ENCODE results near the gene FIGN.

The FIGN gene

DNA sequence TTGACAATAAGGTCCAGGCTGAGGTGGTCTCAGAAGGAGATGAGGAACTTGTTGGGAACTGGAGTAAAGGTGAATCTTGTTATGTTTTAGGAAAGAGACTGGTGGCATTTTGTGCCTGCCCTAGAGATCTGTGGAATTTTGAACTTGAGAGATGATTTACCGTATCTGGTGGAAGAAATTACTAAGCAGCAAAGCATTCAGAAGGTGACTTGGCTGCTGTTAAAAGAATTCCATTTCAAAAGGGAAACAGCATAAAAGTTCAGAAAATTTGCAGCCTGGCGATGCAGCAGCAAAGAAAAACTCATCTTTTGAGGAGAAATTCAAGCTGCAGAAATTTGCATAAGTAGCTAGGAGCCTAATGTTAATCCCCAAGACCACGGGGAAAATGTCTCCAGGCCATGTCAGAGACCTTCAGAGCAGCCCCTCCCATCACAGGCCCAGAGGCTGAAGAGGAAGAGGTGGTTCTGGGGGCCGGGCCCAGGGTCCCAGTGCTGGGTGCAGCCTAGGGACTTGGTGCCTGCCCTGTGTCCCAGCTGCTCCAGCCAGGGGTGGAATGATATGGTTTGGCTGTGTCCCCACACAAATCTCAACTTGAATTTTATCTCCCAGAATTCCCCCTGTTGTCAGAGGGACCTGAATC lies 73.5 kb downstream of the FIGN start:
- DNase-seq (ENCODE audit: low read depth), result no peak

DNA sequence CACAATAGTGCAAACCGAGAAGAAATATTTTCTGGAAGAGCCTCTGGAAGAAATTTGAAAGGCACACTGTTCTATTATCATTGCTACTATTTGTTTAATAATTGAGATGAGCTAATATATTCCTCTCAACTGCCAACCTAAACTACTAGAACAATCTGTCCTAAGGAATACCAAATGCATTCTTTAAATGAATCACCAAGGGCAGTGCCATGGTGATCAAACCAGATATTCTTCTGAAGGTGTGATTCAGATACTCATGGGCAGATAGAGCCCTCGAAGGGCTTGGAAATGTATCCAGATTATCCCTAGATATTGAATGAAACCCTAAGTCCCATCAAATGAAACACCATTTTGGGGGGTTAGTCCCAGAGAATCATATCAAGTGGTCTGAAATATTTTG lies 76.6 kb downstream of the FIGN start:
- DNase-seq (ENCODE audit: low read depth), result no peak

DNA sequence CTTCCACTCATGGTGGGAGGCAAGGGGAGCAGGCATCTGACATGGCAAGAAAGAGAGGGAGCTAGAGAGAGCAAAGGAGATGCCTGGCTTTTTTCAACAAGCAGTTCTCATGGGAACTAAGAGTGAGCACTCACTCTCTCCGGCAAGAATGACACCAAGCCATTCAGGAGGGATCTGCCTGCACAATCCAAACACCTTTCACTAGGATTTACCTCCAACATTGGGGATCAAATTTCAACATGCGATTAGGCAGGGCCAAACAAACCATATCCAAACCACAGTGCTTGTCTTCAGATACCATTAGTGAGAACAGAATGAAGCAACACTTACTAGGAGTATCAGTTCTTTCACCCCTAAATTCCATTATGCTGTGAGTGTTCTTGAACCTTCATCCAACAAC lies 77.3 kb downstream of the FIGN start:
- DNase-seq (ENCODE audit: low read depth), result no peak

DNA sequence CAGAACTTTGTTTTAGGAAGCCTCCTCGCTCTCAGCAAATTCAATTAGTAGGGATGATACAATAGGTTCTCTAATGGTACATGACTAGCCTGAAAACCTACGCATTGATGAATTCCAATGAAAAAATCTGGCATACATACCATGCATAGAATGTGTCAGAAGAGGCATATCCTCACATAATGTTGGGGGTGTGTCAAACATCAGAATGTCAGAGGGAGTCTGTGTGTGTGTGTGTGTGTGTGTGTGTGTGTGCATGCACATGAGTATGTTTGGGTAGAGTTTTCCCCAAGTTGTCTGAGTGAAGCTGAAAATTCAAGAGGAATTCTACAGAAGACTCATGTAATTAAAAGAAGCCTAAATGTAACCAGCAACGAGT lies 78.5 kb downstream of the FIGN start:
- no peak for DNase-seq (ENCODE audit: low read depth)

DNA sequence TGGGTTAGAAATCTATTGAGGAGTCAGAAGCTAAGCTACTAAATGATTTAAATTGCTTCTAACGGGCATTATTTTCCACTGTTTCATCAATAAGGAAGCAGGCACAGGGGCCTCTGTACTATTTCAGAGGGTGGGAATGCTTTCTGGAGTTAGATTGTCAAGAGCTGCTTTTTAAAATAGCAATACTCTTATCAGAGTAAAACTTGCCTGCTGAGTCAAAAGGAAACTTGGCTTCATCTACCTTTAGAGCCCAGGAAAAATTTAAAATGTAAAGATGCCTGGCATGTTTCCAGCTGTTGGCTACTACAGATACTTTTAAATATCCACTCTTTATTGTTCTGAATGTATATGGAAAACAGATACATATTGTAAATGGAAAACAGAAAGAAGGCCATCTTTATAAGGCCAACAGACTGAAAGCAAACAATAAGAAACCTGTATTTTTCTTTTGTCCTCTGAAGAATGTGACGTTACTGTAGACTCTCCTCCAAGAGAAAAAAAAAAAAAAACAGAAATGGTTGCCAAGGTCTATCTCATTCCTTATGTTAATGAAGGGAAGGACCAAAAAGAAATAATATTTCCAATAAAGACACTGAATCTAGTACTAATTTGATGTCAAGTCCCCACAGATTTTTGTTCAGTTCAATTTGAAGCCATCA lies 79.1 kb downstream of the FIGN start:
- no peak for DNase-seq (ENCODE audit: low read depth)

DNA sequence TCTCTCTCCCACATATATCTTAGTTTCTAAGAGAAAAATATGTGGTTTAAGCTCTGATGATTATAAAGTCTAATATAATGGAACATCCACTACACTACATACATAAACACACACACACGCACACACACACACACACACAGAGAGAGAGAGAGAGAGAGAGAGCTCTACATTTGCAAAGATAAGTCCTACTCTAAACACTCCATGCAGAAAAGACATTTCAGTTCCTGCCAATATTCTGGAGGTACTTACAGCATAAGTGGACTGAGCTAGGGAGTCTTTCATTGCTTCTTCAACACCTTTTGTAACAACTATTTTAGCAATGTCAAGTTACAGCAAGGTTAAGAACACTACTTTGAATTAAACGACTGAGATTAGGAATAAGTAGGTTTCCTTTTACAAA lies 80.1 kb downstream of the FIGN start:
- no peak for DNase-seq (ENCODE audit: low read depth)

DNA sequence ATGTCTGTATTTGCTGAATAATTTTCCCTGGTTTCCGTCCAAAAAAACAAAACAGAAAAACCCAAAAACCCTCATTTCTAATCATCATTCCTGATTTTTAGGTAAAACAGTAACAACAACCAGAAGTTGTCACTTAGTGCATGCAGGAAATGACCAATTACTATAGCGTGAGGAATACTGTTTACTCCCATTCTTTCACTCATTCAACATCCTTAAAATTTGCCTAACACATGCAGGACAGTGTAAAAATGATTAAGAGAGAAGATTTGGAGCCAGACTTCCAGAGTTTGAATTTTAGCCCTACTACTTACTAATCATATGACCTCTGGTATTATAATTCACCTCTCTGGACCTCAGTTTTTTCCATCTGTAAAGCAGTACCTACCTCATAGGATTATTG lies 83.1 kb downstream of the FIGN start:
- DNase-seq (ENCODE audit: low read depth), result no peak

DNA sequence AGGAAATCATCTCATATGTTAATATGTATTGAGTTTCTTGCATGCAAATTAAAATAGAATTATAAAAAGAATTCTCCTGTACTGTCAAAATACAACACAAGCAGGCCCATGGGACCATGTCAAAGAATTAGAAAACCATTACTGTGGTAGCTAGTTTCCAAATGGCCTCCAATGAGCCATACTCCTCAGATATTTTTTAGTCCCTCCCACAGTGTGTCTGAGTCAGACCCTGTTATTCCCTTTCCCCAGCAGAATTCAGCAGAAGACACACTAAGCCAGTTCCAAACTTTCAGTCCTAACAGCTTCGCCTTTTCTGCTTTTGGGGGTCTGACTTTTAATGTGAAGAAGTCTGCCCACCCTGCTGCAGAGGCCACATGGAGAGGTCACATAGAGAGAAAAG lies 86.7 kb downstream of the FIGN start:
- no peak for DNase-seq (ENCODE audit: low read depth)

DNA sequence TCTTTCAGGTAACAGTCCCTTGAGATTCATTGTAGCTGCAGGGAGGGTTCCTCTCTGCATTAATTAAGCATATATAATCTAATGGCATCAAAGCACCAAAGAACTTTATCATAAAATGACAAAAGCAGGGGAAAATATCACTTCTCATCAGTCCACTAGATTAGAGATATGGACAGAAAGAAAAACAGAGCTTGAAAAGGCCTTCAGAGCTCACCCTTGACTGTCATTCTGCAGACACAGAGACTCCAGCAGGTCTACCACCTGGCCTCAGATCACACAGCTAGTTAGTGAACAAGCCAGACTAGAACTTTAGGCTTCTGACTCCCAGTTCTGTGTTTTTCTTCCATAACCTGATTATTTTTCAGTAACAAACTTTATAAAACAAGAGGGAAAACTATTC lies 88.5 kb downstream of the FIGN start:
- DNase-seq (ENCODE audit: low read depth), result no peak

DNA sequence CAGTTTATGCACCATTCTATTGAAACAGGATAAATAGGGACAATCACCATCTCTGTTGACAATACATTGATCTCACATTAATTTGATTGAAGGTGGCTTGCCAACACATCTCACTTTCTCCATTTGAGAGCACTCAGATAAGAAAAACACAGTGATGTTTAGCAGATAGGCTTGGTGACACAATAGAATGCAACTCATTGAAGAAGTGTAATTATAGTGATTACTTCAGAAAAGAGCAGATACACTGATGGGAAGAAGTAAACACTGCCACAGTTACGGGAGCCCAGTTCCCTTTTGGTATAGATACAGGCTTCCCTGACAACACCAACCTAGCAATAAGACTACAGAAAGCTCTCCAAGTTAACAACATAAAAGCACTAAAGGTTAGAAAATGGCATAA lies 89.1 kb downstream of the FIGN start:
- DNase-seq (ENCODE audit: low read depth), result no peak

DNA sequence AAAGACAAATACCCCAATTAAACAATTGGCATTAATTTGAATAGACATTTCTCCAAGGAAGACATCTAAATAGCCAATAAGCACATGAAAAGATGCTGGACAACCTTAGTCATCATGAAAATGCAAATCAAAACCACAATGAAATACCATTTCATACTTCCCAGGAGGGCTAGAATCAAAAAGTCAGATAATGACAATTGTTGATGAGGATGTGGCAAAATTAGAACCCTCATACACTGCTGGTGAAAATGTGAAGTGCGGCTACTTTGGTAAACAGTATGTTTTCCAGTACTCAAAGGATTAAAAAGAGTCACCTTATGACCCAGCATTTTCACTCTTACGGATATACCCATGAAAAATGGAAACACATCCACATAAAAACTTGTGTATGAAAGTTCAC lies 91.6 kb downstream of the FIGN start:
- no peak for DNase-seq (ENCODE audit: low read depth)

DNA sequence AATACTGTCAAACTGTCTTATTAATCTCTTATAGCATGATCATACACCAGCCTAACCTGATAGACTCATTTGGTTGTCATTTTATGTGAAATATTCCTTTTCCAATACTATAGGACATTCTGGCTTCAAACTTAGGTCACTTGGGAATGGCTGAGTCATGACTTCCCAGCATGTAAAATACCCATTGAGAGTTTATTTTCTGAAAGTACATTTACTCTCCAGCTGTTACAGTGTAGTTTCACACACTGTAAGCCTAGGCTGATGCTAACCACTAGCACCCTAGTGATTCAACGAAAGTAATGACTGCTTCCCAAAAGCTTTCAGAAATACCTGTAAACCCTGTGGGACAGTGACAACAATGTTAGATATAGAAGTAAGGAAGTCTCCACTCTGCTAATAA lies 93.8 kb downstream of the FIGN start:
- no peak for DNase-seq (ENCODE audit: low read depth)

DNA sequence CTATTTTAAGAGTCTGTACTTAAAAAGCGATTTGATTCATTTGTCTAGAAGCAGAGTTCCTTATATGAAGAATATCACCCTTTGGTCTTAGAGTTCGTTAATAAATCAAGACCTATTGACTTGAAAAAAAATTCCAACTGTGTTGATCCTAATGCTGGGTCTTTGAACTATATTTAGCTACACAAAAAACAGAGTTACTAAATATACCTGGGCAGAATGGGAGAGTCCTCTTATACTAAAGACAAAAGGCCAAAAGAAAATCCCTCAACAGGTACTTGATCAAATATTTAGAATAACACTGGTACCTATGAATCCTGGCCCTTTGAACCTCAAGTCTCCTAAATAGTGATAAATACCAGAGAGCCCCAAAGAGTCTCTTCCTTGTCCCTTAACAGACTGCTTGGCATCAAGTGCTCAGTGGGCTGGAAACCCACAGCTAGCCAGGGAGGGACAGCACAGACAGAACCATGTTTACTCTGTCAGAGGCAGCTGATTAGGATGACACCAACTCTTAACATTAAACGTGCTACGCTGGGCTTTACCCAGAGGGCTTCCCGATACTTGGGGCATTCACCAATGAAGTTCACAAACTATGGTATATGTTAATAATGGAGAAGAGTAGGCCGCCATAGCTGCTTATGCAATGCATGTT lies 95.1 kb downstream of the FIGN start:
- DNase-seq (ENCODE audit: low read depth), result no peak

DNA sequence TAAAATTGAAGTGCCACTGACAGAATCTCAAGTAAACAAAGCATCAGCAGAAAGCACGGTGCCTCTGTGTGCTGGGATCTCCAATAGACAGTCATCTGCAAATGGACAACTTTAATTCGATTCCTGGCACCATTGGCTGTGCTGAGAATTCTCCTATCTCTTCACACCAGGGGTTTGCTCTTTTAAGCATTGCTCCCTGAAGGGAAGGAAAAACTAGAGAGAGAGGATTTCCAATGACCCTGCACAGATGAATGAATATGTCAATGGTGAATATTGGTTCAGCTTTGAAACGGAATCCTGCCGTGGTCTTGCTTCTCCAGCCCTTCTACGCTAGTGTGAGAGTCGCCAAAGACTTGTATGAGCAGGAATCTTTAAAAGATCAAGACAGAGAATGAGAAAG lies 97.9 kb downstream of the FIGN start:
- DNase-seq (ENCODE audit: low read depth), result no peak

DNA sequence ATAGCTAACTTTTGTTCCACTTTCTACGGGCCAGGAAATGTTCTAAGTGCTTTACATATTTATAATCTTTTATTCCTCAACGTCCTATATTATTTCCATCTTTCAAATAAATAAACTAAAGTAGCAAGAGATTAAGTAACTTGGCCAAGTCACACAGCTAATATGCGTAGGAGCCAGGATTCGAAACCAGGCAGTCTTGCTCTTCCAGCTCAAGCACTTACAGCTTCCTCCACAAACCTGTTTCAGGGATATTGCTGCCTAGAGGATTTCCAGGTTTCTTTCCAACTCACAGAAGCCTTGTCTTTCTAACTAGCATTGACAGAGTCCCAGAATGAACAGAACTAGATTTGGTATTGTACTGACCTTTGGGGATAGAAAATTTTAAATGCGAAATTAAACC lies 102.5 kb downstream of the FIGN start:
- no peak for DNase-seq (ENCODE audit: low read depth)

DNA sequence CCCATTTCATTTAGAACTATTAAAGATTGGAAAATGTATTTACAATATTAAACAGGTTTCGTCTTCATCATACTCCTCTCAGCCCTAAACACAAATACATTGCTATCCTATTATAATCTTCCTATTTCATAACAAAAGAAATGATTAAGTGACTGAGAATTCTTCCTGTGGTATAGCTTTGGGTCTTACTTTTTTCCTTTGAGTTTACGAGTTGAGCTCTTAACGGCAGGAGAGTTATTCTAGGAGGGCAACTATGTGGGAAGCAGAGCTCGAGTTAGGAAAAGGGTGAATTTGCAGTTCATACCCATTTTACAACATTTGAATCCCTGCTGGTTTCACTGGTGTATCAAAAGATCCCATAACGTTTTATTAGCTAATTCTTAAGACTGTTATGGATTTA lies 105.0 kb downstream of the FIGN start:
- DNase-seq (ENCODE audit: low read depth), result no peak

DNA sequence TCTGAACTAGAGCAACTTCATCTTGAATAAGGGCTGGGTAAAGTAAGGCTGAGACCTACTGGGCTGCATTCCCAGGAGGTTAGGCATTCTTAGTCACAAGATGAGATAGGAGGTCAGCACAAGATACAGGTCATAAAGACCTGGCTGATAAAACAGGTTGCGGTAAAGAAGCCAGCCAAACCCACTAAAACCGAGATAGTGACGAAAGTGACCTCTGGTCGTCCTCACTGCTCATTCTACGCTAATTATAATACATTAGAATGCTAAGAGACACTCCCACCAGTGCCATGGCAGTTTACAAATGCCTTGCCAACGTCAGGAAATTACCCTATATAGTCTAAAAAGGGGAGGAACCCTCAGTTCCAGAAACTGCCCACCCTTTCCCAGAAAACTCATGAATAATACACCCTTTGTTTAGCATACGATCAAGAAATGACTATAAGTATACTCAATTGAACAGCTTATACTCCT lies 109.1 kb downstream of the FIGN start:
- DNase-seq (ENCODE audit: low read depth), result no peak

DNA sequence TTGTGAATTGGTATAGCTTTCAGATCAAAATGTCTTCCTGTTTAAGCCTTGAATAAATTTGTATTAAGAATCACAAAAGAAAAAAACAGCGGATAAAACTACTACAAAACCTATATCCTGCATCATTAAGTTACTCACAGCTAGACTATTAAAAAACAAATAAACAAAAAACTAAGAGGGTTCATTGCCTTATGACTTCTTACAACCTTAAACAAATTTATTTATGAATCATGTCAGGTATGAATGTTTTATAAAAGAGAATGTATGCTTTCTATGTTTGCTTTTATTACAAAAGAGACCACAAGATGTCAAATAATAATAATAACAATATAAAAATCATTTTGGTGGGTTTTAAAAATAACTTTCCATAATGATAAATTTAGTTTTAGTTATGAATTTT lies 109.6 kb downstream of the FIGN start:
- no peak for DNase-seq (ENCODE audit: low read depth)

DNA sequence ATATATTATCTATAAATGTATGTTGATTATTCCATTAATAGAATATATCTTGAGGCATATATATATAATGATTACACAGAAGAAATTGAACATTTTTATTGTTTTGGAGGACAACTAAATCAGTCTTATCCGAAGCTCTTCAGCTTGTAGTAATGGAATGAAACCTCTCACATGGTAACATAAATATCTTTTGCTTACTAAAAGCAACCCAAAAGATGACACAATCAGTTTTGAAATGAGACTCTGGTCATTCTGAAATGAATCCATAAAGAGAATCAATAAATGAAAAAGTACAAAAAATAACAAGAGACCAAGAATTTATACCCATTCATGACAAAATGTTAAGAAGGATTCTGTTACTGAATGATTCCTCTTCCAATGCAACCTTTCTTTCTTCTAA lies 110.2 kb downstream of the FIGN start:
- DNase-seq (ENCODE audit: low read depth), result no peak

DNA sequence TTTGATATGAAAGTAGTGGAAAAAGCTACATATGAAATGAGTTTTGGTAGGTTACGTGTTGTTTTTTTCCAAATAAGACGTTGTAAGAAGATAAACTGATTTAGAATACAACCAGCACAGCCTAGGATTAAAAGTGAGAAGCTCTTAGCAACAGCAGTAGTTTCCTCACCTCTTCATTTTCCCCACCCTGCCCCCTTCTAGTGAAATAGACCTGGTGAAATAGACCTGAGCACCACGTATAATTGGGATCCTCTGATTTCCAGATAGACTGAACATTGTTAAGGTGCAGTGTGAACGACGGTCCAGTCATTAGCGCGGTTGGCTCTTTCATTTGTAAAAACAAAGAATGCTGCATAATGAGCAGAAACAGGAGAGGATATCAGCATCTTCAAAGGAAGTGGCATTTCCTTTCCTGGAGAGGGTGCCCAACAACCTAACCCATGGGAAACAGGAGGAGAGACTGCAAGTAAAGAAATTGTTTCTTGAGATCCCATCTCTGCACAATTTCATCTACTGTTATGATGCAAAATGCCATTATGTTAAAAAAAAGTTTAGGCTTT lies 114.3 kb downstream of the FIGN start:
- DNase-seq (ENCODE audit: low read depth), result no peak

DNA sequence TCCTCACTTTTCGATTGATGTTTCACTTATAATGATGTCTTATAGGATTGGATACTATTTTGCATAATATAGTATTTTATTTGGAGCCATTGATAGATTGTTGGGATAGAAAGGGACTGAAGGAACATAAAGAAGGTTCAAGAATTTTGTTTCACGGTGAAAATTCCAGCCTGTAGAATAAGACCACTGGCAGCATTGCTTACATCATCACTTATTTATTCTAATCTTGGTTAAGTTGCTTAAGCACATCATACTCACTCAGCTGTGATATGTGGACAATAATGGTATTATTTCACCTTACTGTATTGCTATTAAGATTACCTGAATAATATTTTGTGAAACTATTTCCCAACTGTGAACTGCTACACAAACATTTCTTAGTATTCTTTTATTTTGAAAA lies 118.3 kb downstream of the FIGN start:
- no peak for DNase-seq (ENCODE audit: low read depth)

DNA sequence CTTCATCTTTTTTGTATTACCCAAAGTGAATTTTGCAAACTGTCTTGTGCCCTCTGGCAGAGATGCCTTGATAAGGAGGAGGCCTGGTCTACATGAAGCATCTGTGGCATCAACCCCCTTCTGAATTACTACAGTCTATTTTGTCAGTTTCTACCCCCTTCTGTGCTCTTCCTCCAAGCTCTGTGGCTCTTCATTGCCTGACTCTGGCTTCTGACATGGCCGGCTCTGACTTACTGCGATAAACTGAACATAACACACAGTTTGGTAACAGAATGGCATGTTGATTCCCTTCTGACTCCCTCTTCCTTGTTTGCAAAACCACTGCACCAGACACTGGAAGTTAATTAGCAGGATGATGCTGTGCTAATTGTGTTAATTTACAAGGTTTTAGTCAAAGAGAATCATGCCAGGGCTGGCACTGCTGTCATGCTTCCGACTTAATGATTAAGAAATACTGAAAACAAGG lies 122.5 kb downstream of the FIGN start:
- DNase-seq (ENCODE audit: low read depth), result no peak

DNA sequence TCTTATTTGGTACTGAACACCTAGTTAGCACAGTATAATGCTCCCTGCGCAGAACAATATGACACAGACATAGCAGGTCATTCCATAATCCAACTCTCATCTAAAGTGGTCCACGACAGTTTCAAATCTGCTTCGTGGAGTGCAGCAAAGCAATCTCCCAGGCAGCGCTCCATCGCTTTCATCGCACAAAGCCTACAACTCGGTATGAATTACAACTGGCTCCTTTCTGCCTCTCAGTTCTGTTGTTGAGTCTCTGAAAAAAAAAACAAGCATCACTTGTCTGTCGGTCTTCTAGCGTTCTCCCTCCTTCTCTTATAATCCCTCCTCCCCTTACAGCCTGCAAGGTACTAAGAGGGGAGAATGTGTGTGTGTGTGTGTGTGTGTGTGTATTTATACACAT lies 123.5 kb downstream of the FIGN start:
- no peak for DNase-seq (ENCODE audit: low read depth)
